OCI-LY1 (cell line): Measurements from ENCODE around the gene CAMTA1.

Experiments
- H2AFZ ChIP-seq: fragments of 200-600 bp; sonication (generic), shearing (Covaris generic); 2 replicates; pipeline ENCODE4 v1.6.0; 2014; ENCODE audit warnings: antibody characterized with exemption, mild to moderate bottlenecking, low read length
- H3F3A ChIP-seq: fragments of 200-600 bp; sonication (generic), shearing (Covaris generic); 2 replicates; pipeline ENCODE4 v1.6.0; 2014; ENCODE audit warnings: mild to moderate bottlenecking, antibody characterized with exemption, low read length, moderate library complexity; ENCODE audit not compliant: insufficient read depth
- H3K27ac ChIP-seq: fragments of 200-600 bp; sonication (generic); 2 replicates; pipeline ENCODE4 v1.5.1; 2014; ENCODE audit warnings: low read length, mixed run types, mild to moderate bottlenecking, low read depth; ENCODE audit not compliant: poor library complexity, severe bottlenecking
- H3K27me3 ChIP-seq: fragments of 200-600 bp; sonication (generic); 2 replicates; pipeline ENCODE4 v1.6.0; 2014; ENCODE audit warnings: antibody characterized with exemption, mild to moderate bottlenecking, low read length, moderate library complexity; ENCODE audit not compliant: insufficient read depth
- H3K36me3 ChIP-seq: fragments of 200-600 bp; sonication (generic); 2 replicates; pipeline ENCODE4 v1.6.1; 2014; ENCODE audit warnings: mild to moderate bottlenecking, antibody characterized with exemption, low read length, moderate library complexity, mixed read lengths; ENCODE audit not compliant: insufficient read depth
- H3K4me1 ChIP-seq: fragments of 200-600 bp; sonication (generic); 2 replicates; pipeline ENCODE4 v1.5.1; 2014; ENCODE audit warnings: mild to moderate bottlenecking, low read length, moderate library complexity; ENCODE audit not compliant: insufficient read depth, severe bottlenecking
- H3K4me2 ChIP-seq: fragments of 200-600 bp; sonication (generic), shearing (Covaris generic); 2 replicates; pipeline ENCODE4 v1.6.1; 2014; ENCODE audit warnings: low read length
- H3K4me3 ChIP-seq: fragments of 200-600 bp; sonication (generic); 2 replicates; pipeline ENCODE4 v1.5.1; 2014; ENCODE audit warnings: low read length, low read depth, mild to moderate bottlenecking, mixed read lengths; ENCODE audit not compliant: poor library complexity, severe bottlenecking
- H3K79me2 ChIP-seq: fragments of 200-600 bp; shearing (Covaris generic); 2 replicates; pipeline ENCODE4 v1.6.1; 2016; ENCODE audit warnings: mixed run types, low read length, mixed read lengths; ENCODE audit not compliant: insufficient read depth
- H3K9ac ChIP-seq: fragments of 200-600 bp; sonication (generic), shearing (Covaris generic); 2 replicates; pipeline ENCODE4 v1.6.1; 2014; ENCODE audit warnings: mild to moderate bottlenecking, low read length, mixed read lengths
- H3K9me2 ChIP-seq: fragments of 200-600 bp; sonication (generic), shearing (Covaris generic); 2 replicates; pipeline ENCODE4 v1.6.1; 2014; ENCODE audit warnings: low read depth, mild to moderate bottlenecking, low read length, mixed read lengths
- H3K9me3 ChIP-seq: fragments of 200-600 bp; shearing (Covaris generic); 2 replicates; pipeline ENCODE4 v1.6.1; 2014; ENCODE audit warnings: low read length, mixed read lengths
- H4K20me1 ChIP-seq: fragments of 200-600 bp; sonication (generic), shearing (Covaris generic); 2 replicates; pipeline ENCODE4 v1.6.0; 2016; ENCODE audit warnings: mild to moderate bottlenecking, low read length; ENCODE audit not compliant: insufficient read depth
- CTCF ChIP-seq: fragments of 200-600 bp; sonication (generic), shearing (Covaris generic); IDR thresholded peaks from 2 replicates; pipeline ENCODE4 v1.5.1; 2017; ENCODE audit warnings: mild to moderate bottlenecking, antibody characterized with exemption, low read length, moderate library complexity, mixed read lengths
- EZH2 ChIP-seq: fragments of 200-600 bp; sonication (generic), shearing (Covaris generic); IDR thresholded peaks from 2 replicates; pipeline ENCODE4 v1.8.0; 2017; ENCODE audit warnings: borderline replicate concordance, mixed run types, mild to moderate bottlenecking, antibody characterized with exemption, low read length, moderate library complexity, mixed read lengths

CAMTA1 gene

GRCh38 chr1:7573481-7573880, 788.2 kb downstream of the CAMTA1 start:
- Histone ChIP-seq H3K9me2 (no peaks in the 10 kb centered on the region), H3K9me3 (no peaks in the 10 kb centered on the region), H3K27me3 (no peaks in the 10 kb centered on the region), H3K4me1 (no peaks in the 10 kb centered on the region), H4K20me1 (no peaks in the 10 kb centered on the region), H3K4me3 (no peak overlapping the region), H2AFZ (no peak overlapping the region), H3K9ac (no peak overlapping the region), H3K36me3 (no peaks in the 10 kb centered on the region), H3K79me2 (no peaks in the 10 kb centered on the region), H3K27ac (no peak overlapping the region), H3K4me2 (no peak overlapping the region), H3F3A (no peaks in the 10 kb centered on the region)
- TF ChIP-seq CTCF: no peak
- TF ChIP-seq EZH2: no peak

GRCh38 chr1:7574121-7575040, 789.1 kb downstream of the CAMTA1 start:
- Histone ChIP-seq H3K9ac (no peak overlapping the region), H3K9me3 (no peaks in the 10 kb centered on the region), H3F3A (no peaks in the 10 kb centered on the region), H3K4me1 (no peaks in the 10 kb centered on the region), H2AFZ (no peak overlapping the region), H4K20me1 (no peaks in the 10 kb centered on the region), H3K79me2 (no peaks in the 10 kb centered on the region), H3K4me2 (no peak overlapping the region), H3K9me2 (no peaks in the 10 kb centered on the region), H3K36me3 (no peaks in the 10 kb centered on the region), H3K27me3 (no peaks in the 10 kb centered on the region), H3K27ac (no peak overlapping the region), H3K4me3 (no peak overlapping the region)
- TF ChIP-seq CTCF: no peak
- no peak for TF ChIP-seq EZH2

GRCh38 chr1:7575041-7575400, 789.8 kb downstream of the CAMTA1 start:
- H3K36me3 ChIP-seq: no peaks in the 10 kb centered on the region
- H3K27ac ChIP-seq: no peak overlapping the region
- no peaks in the 10 kb centered on the region for H3K27me3 ChIP-seq
- H3F3A ChIP-seq: no peaks in the 10 kb centered on the region
- H3K9me2 ChIP-seq: no peaks in the 10 kb centered on the region
- no peak for TF ChIP-seq EZH2
- no peak for TF ChIP-seq CTCF
- H3K9me3 ChIP-seq: no peaks in the 10 kb centered on the region
- H3K4me3 ChIP-seq: no peak overlapping the region
- no peaks in the 10 kb centered on the region for H3K79me2 ChIP-seq
- no peaks in the 10 kb centered on the region for H4K20me1 ChIP-seq
- no peak overlapping the region for H3K4me2 ChIP-seq
- no peak overlapping the region for H3K9ac ChIP-seq
- H2AFZ ChIP-seq: no peak overlapping the region
- no peaks in the 10 kb centered on the region for H3K4me1 ChIP-seq
